ENCODE data around the gene CBX1. TPM values are rescaled to one million over a fixed set of nuclear protein-coding genes. Genes with fewer than 3 reads are reported as not detected.

Gene CBX1
- total and polyA plus RNA-seq, 2 donors (not counting 3 experiments of a cell fraction or from before 2014, with no cell fraction given) = 20.4 to 95.2 TPM

DNA sequence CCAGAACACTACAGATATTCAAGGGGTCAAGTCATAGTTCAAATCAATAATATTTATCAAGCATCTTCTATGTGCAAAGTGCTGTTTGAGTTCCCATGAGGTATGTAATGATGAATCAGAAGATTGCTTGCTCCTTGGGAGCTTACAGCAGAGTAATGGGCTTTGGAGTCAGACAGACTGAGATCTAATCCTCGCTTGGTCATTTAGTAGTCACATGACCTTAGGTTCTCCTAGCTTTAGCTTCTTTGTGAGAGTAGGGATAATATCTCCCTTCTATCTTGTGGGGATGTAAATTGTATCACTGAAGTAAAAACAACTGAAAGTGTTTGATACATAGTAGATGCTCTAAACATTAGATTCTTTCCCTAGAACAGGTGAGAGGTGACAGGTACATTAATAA, 36.4 kb upstream of the CBX1 start:
- Histone ChIP-seq H4K20me1 (replicated peaks; ENCODE audit: control insufficient read depth, extremely low read depth, insufficient read depth, low read length) (no peaks in the 10 kb centered on the region), H3K4me3 (replicated peaks in 1 of 3; ENCODE audit: insufficient read depth in 1 of 3, low read depth in 1 of 3, low read length in 3 of 3) (no peak overlapping the region), H3K79me2 (ENCODE audit: control insufficient read depth, insufficient read depth, low read length) (no peaks in the 10 kb centered on the region), H3K9ac (replicated peaks; ENCODE audit: extremely low read depth, insufficient read depth, low read length) (no peak overlapping the region), H3K4me2 (ENCODE audit: insufficient read depth, low read length) (no peak overlapping the region), H3K9me1 (replicated peaks; ENCODE audit: control insufficient read depth, extremely low read depth, insufficient read depth, low read length) (no peaks in the 10 kb centered on the region), H3K27ac (ENCODE audit: insufficient read depth, low read depth, low read length) (no peak overlapping the region), H3K9me3 (replicated peaks; ENCODE audit: control insufficient read depth, insufficient read depth, low read length) (no peaks in the 10 kb centered on the region), H2AFZ (ENCODE audit: low read depth, low read length) (no peak overlapping the region), H3K27me3 (ENCODE audit: control insufficient read depth in 2 of 2, insufficient read depth in 2 of 2, low read length in 2 of 2) (peaks cover 4% of the 10 kb centered on the region in 2 experiments), H3K36me3 (ENCODE audit: control insufficient read depth in 2 of 2, extremely low read depth in 1 of 2, insufficient read depth in 2 of 2, low read length in 2 of 2) (no peaks in the 10 kb centered on the region), H3K4me1 (ENCODE audit: control insufficient read depth, extremely low read depth, insufficient read depth, low read length) (peaks cover 8% of the 10 kb centered on the region)
- ChIA-PET POLR2A (interaction anchor here (0.7 kb wide), 1 partner anchor 22 kb away, joined by 4 read pairs; no protein-coding TSS in a partner anchor), CTCF (interaction anchor here (0.9 to 1.0 kb wide), 2 partner anchors 106 to 111 kb away, joined by 3 read pairs; no protein-coding TSS in a partner anchor)
- TF ChIP-seq EZH2 (IDR thresholded peaks at IDR 0.05; ENCODE audit: borderline replicate concordance, low read depth, low read length, severe bottlenecking) = no peak
- TF ChIP-seq POLR2AphosphoS5 (IDR thresholded peaks at IDR 0.05; ENCODE audit: insufficient read depth, low read depth, low read length) = no peak
- TF ChIP-seq FOS (IDR thresholded peaks at IDR 0.05; ENCODE audit: borderline replicate concordance, insufficient read depth, low read length) = no peak
- no peak for TF ChIP-seq GATA2 (IDR thresholded peaks at IDR 0.05; ENCODE audit: insufficient read depth, insufficient read length, low read depth, low read length)
- no peak for TF ChIP-seq POLR2A (IDR thresholded peaks at IDR 0.05; ENCODE audit: low read depth, low read length)
- TF ChIP-seq, protein P1, sequence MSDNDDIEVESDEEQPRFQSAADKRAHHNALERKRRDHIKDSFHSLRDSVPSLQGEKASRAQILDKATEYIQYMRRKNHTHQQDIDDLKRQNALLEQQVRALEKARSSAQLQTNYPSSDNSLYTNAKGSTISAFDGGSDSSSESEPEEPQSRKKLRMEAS (IDR thresholded peaks at IDR 0.05; ENCODE audit: insufficient read depth, insufficient read length) = no peak
- TF ChIP-seq, protein P2, sequence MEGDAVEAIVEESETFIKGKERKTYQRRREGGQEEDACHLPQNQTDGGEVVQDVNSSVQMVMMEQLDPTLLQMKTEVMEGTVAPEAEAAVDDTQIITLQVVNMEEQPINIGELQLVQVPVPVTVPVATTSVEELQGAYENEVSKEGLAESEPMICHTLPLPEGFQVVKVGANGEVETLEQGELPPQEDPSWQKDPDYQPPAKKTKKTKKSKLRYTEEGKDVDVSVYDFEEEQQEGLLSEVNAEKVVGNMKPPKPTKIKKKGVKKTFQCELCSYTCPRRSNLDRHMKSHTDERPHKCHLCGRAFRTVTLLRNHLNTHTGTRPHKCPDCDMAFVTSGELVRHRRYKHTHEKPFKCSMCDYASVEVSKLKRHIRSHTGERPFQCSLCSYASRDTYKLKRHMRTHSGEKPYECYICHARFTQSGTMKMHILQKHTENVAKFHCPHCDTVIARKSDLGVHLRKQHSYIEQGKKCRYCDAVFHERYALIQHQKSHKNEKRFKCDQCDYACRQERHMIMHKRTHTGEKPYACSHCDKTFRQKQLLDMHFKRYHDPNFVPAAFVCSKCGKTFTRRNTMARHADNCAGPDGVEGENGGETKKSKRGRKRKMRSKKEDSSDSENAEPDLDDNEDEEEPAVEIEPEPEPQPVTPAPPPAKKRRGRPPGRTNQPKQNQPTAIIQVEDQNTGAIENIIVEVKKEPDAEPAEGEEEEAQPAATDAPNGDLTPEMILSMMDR (IDR thresholded peaks at IDR 0.05; ENCODE audit: extremely low read depth in 1 of 2, insufficient read depth in 1 of 2, low read depth in 1 of 2, low read length in 2 of 2) = no peak
- intact Hi-C loops (cut with micrococcal nuclease) (loop anchor here (5.0 kb wide), 1 partner anchor 480 kb away; the partner anchor contains the start of gene HOXB8), dilution Hi-C loops (cut with MboI; ENCODE audit: extremely low pct_ligation_motif_present, low sequenced_read_pairs) (no loop called here)
- FAIRE-seq = no peak
- no peak for DNase-seq (ENCODE audit: low read depth, low spot score)
- BruUV-seq (replicated peaks) = no TSS peak
